NCI-H146 (cell line): ENCODE measurements around the gene RIT1.

ENCODE experiments used
- DNase-seq: peaks from one replicate; lab custom pipeline; 2025; lab: John Stamatoyannopoulos, UW

Gene RIT1

DNA sequence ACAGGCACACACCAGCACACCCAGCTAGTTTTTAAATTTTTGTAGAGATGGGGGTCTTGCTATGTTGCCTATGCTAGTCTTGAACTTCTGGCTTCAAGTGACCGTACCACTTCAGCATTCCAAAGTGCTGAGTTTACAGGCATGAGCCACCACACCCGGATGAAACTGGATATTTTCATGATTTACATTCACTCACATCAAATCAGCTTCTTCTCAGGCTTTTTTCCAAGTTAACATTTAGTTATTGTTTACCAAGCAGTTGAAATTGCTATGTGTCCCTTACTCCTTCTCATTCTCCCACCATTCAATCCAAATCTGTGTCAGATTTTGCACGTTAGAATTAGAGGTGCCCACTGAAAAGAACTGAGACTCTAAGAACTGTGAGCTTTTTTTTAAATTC, 18.4 kb downstream of the RIT1 start:
- no peak for DNase-seq

DNA sequence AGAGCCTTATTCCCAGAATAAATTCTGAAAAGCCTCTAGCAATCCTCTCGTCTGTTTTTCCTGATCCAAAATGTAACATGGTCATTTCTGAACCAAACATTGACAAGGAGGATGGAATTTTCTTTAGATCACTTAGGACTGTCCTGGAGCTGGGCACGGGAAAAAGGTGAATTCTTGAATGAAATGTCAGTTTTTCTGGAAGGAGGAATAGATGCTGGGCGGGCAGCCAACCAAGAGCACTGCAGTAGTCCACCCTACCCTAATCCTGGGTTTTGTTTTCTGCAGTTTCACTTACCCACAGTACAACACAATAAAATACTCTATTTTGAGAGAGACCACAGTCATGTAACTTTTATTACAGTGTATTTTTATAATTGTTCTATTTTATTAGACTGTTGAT, 20.9 kb downstream of the RIT1 start:
- no peak for DNase-seq

DNA sequence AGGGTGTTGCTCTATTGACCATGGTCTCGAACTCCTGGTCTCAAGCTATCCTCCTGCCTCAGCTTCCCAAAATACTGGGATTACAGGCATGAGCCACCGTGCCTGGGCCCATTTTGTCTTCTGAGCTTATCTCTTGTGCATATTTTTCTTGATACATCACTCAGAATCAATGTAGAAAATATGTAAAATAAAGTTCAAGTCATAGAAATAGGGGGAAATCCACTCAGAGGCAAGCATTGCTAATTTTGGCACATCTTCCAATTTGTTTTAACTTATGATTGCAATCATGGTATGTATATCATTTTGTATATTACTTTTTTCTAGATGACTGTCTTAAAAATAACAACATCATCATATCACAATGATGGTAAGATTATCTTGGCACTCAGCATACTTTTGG, 21.6 kb downstream of the RIT1 start:
- no peak for DNase-seq

DNA sequence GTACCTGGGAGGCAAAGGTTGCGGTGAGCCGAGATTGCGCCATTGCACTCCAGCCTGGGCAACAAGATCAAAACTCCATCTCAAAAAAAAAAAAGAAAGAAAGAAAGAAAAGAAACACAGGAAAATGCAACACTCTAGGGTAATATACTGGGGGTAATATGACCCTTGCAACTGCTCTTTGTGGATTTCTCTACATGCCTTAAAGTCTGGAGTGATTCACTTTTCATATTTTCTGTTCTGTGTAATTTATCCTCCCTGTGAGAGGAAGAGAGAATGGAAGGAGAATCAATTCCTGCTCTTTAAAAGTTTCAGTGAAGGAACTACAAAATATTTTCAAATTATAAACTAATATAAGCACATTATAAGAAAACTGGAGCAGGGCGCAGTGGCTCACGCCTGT, 22.7 kb downstream of the RIT1 start:
- DNase-seq, result no peak

DNA sequence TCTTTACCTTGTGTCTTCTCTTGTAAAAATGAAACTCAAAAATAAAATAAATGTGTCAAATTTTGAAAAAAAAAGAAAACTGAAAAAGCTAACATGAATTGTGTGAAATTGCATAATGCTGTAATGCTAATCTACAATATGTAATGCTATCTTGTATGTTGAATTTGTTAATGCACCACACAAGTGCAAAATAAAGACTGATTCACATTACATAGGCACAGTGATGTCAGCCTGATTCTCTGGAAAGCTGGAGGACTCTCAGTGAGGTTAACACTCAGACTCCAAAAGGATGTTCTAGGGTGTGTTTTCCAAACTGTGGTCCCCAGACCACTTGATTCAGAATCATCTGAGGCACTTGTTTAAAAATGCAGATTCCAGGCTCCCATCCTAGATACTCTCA, 26.2 kb downstream of the RIT1 start:
- no peak for DNase-seq

DNA sequence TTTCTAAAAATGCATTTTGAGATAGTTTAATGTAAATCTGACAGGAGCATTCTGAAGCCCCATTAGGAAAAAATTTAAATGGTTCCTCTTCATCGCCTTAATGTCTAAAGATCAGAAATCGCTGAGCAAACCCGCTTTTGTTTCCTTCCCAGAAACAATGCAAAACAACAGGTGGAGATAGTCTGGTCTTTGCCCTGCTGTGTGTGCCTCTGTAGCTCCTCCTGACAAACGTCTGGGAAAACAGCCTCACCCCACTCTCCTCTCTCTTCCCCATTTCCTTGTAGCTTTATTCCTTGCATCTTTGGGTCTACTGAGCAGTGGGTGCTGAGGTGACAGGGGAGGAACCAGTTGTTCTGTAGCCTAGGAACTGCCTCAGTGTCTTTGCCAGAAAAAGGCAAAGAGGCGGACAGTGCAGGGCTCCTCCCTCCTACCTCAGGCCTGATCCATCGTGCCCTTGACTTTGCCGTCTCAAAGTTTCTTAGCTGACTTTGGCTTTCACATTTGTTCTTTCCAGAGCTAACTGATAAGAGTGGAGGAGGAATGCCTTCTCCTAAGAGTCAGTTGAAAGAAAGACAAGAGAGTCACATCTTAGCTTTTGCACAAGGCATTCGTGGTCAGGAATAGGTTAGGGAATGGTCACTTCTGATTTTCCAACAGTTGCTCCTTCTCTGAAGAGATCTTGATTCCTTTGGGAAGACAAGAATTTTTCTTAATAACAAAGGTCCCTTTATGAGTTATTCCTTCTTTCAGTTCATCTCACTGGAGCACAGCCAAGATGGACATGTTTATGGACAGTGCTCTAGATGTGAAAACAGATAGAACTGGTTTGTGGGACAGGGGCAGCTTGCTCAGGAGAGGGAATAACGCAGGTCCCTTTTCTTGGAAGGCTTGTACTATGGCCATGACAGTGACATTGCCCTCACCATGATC, 26.9 kb downstream of the RIT1 start:
- no peak for DNase-seq

DNA sequence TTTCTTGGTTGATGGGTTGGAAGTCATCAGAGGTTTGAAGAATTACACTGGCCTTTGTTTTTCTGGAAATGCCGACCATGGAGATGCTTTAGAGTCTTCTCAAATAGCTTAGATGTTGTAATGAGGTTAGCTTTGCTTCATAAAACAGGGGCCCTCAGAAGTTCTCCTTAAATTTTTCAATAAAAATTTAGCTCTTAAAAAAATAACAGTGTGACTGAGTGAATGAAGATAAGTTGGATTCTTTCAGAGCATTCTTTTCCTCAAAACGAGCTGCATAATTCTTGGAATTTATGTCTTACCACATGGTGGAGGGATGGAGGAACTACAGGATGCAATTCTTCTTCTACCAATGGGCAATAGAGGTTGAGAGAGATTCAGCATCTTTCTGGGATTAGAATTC, 28.4 kb downstream of the RIT1 start:
- no peak for DNase-seq

DNA sequence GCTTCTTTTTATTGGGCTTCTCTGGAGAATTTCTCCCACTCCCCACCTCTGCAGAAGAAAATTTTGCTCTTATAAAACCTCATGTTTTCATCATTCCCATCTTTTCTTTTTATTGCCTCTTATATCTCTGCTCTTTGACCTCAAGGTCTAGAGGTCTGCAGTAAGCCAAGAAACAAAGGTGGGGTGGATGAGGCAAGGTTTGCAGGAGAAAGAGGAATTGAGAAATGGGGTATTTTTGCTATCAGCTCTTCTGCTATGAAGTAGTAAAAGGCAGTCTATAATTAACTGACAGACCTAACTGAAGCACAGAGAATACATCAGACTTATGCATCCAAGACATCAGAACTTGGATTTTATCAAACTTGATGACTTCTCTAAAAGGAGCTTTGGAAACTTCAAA, 28.9 kb downstream of the RIT1 start:
- DNase-seq, result no peak

DNA sequence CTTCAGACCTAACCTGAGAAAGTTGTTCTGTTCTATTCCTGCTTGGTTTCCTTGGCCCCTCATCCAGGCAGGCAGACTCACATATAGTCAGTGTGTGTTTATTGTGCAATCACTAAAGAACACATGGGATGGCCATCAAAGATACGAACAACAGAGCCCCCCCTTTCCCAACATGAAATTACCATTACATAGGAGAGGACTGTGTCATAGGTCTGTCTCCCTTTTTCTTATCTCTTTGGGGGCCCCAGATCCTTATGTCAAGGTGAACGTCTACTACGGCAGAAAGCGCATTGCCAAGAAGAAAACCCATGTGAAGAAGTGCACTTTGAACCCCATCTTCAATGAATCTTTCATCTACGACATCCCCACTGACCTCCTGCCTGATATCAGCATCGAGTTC, 30.2 kb downstream of the RIT1 start:
- DNase-seq, result no peak

DNA sequence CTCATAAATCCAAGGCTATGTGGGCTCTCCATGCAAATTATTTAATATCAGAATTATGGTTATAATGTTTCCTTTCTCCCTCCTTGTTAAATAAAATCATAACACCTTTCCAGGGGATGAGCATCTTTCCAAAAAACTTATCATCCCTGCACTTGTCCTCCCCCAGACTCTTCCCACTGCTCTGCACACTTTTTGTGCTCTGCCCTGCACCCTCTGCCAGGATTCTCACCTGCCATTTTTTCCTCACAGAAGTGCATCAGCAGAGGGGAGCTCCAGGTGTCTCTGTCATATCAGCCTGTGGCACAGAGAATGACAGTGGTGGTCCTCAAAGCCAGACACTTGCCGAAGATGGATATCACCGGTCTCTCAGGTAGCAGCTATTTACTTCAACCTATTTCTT, 30.9 kb downstream of the RIT1 start:
- no peak for DNase-seq

DNA sequence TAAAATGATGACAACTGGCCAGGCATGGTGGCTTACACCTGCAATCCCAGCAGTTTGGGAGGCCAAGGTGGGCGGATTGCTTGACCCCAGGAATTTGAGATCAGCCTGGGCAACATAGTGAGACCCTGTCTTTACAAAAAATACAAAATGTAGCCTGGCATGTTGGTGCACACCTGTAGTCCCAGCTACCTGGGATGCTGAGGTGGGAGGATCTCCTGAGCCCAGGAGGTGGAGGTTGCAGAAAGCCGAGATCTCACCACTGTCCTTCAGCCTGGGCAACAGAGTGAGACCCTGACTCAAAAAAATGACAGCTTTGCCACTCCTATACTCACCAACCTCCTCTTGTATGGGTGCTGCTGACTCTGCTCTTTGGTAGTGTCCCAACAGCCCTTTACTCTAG, 33.2 kb downstream of the RIT1 start:
- no peak for DNase-seq

DNA sequence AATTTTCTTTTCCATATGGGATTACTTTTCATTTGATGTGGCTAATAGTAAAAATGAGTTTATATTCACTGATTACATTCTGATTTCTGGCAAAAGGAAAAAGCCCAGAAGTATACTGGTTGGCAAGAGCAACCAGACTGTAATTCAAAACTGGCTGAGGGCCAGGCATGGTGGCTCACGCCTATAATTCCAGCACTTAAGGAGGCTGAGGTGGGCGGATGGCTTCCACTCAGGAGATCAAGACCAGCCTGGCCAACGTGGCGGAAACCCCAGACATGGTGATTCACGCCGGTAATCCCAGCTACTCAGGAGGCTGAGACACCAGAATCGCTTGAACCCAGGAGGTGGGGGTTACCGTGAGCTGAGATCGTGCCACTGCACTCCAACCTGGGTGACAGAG, 37.3 kb downstream of the RIT1 start:
- no peak for DNase-seq

DNA sequence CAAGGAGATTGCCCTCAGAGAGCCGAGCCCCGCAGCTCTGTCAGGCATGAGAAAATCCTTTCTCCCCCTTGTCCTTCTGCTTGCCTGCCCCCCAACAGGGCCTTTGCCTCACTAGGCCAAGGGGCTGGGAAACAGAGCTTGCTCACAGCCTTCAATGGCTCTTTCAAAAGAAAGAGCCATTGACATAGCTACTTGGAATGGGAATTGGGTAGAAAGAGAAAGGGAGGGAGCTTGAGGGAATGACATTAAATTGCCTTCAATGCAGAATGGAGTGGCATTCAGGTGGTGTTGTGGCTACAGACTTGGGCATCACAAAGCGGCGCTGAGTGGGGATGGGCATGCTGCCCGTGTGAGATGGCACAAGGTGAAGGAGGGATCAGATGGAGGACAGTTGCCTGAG, 38.6 kb downstream of the RIT1 start:
- no peak for DNase-seq

DNA sequence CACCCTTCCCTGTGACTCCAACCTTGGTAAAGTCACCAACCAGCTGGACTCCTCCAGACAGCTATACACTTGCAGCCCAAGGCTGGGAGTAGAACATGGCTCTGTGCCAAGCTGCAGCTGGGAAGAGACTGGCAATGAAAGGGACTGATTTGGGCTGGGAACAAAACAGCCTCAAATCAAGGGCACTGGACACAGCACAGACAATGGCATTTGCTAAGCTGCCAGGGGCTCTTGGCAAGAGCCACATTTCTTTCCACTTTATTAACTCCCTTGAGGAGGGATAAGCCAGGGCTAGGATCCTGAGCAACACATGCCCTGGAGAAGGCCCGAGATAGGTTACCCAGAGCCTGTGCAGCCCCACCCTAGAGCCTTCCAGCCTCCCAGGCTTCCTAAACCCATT, 39.8 kb downstream of the RIT1 start:
- DNase-seq, result peak; percentile 6

DNA sequence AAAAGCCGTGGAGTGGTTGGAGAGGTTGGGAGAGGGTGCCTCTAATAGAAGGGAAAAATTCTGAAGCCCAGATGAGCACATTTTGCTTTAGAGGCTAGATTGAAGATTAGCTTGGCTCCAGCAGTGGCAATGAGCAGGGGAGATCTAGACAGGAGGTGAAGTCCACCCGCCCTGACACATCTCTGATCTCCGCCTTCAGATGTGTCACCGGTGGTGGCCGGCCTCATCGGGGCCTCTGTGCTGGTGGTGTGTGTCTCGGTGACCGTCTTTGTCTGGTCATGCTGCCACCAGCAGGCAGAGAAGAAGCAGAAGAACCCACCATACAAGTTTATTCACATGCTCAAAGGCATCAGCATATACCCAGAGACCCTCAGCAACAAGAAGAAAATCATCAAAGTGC, 43.4 kb downstream of the RIT1 start:
- no peak for DNase-seq

DNA sequence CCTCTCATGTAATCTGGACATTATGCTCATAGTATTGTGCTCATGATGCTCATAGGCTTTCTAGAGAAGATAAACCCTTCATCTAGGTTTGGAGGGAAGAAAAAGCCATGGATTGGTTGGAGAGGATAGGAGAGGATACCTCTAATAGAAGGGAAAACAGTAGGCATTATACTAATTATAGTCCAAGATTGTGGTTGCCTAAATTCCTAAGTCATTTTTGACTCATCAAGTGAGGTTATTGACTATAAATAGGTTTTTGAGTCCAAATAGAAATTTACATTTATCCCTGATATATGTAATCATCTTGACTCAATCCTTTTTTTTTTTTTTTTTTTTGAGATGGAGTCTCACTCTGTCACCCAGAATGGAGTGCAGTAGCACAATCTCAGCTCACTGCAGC, 46.8 kb downstream of the RIT1 start:
- DNase-seq, result no peak

DNA sequence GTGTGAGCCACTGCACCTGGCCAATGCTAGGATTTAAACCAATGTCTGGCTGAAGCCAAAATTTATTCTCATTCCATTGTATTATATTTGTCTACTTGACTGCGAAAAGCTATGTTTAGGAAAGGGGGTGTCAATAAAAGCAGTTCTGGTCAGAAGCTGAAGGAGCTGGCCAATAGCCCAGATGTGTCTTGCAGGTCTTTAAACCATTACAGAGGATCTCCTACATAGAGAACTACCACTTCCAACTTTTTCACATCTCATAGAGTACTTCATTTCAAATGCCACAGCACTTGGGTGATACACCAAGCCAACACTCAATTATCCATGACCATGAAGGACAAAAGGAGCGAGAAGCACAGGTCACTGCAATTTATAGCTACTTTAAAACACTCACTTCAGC, 49.3 kb downstream of the RIT1 start:
- DNase-seq, result no peak

DNA sequence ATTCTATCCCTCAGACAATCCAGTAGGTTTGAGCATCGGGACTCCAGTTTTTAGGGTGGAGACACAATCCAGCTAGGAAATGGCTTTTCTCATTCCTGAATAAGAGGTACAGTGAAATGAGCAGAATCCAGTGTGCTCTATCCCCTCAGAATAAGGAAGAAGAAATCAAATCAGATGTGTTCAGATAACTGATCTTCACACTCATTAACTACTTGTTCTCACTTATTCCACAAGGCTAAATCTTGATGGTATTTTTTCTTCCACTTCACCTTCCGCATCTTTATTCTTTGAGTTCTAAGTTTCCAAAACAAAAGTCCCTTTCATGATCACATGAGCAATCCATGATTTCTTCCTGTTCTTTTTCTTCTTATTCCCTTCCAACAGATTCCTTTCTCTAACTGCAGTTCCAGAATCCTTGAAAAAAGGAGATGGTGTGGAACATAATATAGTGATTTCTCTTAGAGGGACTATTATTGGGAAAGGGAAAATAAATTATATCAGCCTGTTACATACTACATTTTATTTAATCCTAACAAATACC, 50.1 kb downstream of the RIT1 start:
- DNase-seq, result no peak

DNA sequence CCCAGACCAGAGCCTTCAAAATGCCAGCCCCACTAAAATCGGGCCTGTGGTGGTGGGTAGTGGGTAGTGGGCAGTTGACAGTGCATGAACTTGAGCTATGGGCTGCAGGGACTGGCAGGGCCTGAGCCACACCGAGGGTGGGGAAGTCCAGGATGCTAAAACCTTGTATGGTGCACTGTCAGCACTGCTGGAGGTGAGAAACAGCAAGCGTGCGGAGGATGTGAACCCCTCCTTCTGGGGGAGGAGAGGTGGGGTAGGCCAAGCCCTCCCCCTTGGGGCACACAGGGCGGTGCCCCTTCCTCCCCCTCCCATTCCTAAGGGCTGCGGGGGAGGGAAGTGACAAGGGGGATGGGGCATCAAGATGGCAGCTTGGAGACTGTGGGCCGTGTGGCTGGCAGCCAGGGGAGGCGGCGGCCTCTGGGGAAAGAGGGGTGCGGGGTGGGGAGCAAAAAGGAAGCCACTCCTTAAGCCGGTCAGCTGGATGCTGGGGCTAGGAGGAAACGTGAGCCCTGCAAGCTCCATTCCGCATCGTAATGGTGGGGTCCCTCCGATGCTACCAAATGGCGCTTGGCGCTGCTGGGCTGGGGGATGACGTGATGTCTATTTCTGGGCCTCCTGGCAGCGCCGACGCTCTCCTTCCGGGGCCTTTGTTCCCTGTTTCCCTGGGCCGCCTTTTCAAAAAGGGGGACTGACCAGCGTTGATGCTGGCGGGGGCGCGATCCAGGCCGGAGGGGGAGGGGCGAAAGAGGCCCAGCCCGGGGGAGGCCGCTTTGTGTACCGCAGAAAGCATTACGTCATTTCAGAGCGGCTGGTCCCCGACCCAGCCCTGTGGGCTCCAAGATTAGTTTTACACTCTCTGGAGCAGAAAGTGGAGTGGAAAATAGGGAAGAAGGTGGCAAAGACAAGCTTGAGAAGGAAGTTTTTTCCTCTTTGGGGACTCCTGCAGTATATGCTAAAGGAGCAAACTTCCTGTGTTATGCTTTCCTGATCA, 51.0 kb downstream of the RIT1 start:
- peak; percentile 95 for DNase-seq

DNA sequence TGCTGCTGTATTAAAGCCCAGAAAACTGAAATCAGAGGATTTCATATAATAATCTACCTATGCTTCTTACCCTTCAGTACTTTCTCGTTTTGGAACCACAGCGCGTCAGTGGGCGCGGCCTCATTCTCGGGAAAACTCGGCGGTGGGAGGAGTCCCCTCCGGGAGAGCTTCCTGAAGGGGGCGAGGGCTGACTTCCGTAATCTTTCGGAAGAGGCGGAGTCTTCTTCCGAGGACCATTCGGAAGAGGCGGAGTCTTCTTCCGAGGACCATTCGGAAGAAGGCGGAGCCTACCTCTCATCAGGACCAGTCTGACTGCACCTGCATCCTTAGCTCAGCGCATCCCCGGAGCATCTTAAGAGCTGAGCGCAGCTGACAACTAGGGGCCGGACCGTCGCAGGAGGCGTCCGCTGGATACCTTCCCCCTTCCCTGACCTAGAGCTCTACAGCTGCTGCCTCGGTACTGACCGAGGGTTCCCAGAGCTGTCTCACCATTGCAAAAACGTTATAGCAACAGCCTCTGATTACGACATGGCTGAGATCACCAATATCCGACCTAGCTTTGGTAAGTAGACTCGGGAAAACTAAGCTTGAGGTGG, 51.8 kb downstream of the RIT1 start, which contains the start of gene SYT11:
Gene SYT11, plus strand, starts transcription at position 334 of the 596 bp plus-strand sequence. Its CDS starts 195 bp downstream, at position 529.
- DNase-seq, result peak; percentile 99

DNA sequence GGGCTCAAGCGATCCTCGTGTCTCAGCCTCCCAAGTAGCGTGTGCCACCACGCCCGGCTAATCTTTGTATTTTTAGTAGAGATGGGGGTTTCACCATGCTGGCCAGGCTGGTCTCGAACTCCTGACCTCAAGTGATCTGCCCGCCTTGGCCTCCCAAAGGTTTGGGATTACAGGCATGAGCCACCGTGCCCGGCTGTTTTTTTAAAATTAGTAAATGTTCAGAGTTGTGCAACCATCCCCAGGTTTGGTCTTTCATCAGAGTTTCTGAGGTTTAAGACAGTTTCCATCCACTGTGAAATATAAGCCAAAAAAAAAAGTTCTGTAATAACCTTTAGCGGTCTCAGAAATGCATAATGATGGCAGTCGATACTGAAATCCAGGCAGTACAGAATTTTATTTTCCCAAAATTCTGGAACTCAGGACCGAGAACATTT, 52.3 kb downstream of the RIT1 start:
- no peak for DNase-seq
